HepG2 (cell line): ENCODE results near the gene CADPS2. TPM values are rescaled to one million over a fixed set of nuclear protein-coding genes. Genes with fewer than 3 reads are reported as not detected.

ENCODE experiments used
- DR1 ChIP-seq: sonication (generic); formaldehyde crosslinking; IDR thresholded peaks from 2 replicates; pipeline ENCODE4 v1.8.0; 2021; ENCODE audit warnings: mild to moderate bottlenecking, missing genetic modification reagents, inconsistent platforms
- EHMT2 ChIP-seq: fragments of 200-600 bp; sonication (generic); IDR thresholded peaks from 2 replicates; pipeline ENCODE4 v1.7.0; 2017; ENCODE audit warnings: antibody characterized with exemption, low read depth, low read length, borderline replicate concordance
- GABPA ChIP-seq, 2 experiments: IDR thresholded peaks; 2 replicates each; pipeline ENCODE4 v1.6.1; 2011 to 2016; ENCODE audit warnings: low read depth in 2 of 2, low read length in 1 of 2, missing biosample characterization in 1 of 2, missing genetic modification characterization in 1 of 2
- HOMEZ ChIP-seq: IDR thresholded peaks from 2 replicates; pipeline ENCODE4 v1.6.1; 2016; ENCODE audit warnings: low read depth
- ZNF34 ChIP-seq: sonication (generic); formaldehyde crosslinking; IDR thresholded peaks from 2 replicates; pipeline ENCODE4 v1.4.0; 2020; ENCODE audit warnings: mild to moderate bottlenecking, missing genetic modification reagents, borderline replicate concordance
- ZNF703 ChIP-seq: sonication (generic); formaldehyde crosslinking; IDR thresholded peaks from 2 replicates; pipeline ENCODE4 v1.5.1; 2020; ENCODE audit warnings: missing genetic modification reagents, mild to moderate bottlenecking, moderate library complexity, borderline replicate concordance
- polyA plus RNA-seq, 8 experiments: library from polyadenylated mRNA; depleted of rRNA in 3 of 8; stranded (reverse) in 7 of 8; unstranded in 1 of 8; fragments of >200 nt; fragmentation: Illumina TruSeq in 4 of 8; extraction: Trizol in 4 of 8; gene quantifications; 2 replicates each; pipeline versions ENCODE4 v1.2.1 to v1.2.3, GENCODE V29; 2011 to 2016; ENCODE audit warnings: low read depth in 4 of 8, missing spikeins in 1 of 8, mixed read lengths in 1 of 8; ENCODE audit not compliant: insufficient read depth in 1 of 8
- total RNA-seq, 5 experiments: library from RNA; depleted of rRNA; stranded (reverse); fragments of >200 nt; fragmentation: Illumina TruSeq; extraction: Trizol; gene quantifications; 2 replicates each; pipeline ENCODE4 v1.2.3, GENCODE V29; 2016; ENCODE audit warnings: low read depth in 1 of 5
- TF ChIP-seq, protein P1 (sequence below): sonication (generic); formaldehyde crosslinking; conservative IDR thresholded peaks from 2 replicates; pipeline ENCODE4 v1.8.0; 2022; ENCODE audit warnings: mild to moderate bottlenecking, moderate library complexity, missing genetic modification reagents
- TF ChIP-seq, protein P2 (sequence below): sonication (generic); formaldehyde crosslinking; IDR thresholded peaks from 2 replicates; pipeline ENCODE4 v1.4.0; 2020; ENCODE audit warnings: missing genetic modification reagents, borderline replicate concordance
- TF ChIP-seq, protein P3 (sequence below), 2 experiments: sonication (generic) in 1 of 2; formaldehyde crosslinking in 1 of 2; IDR thresholded peaks; 2 replicates each; pipeline versions ENCODE4 v1.5.1 to v1.6.1; 2011 to 2020; ENCODE audit warnings: borderline replicate concordance in 1 of 2, low read depth in 1 of 2, low read length in 1 of 2, mild to moderate bottlenecking in 1 of 2, missing genetic modification reagents in 1 of 2, moderate library complexity in 1 of 2

The CADPS2 gene
- total and polyA plus RNA-seq, 2 of the 13 experiments (the other 11 are each of a cell fraction or from before 2014, with no cell fraction given): 17.6 to 43.8 TPM

- TF ChIP-seq, protein P1, sequence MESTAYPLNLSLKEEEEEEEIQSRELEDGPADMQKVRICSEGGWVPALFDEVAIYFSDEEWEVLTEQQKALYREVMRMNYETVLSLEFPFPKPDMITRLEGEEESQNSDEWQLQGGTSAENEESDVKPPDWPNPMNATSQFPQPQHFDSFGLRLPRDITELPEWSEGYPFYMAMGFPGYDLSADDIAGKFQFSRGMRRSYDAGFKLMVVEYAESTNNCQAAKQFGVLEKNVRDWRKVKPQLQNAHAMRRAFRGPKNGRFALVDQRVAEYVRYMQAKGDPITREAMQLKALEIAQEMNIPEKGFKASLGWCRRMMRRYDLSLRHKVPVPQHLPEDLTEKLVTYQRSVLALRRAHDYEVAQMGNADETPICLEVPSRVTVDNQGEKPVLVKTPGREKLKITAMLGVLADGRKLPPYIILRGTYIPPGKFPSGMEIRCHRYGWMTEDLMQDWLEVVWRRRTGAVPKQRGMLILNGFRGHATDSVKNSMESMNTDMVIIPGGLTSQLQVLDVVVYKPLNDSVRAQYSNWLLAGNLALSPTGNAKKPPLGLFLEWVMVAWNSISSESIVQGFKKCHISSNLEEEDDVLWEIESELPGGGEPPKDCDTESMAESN: peak; percentile 74
- TF ChIP-seq ZNF34 (CRISPR knock-in tag): no peak
- no peak for TF ChIP-seq EHMT2
- TF ChIP-seq GABPA (IDR thresholded peaks at IDR 0.05; ENCODE audit: low read depth, low read length): no peak
- 0 out of 2 replicates have a peak, but pooled peaks have one; percentile 20 for TF ChIP-seq GABPA (CRISPR knock-in tag; IDR thresholded peaks at IDR 0.05; ENCODE audit: low read depth)
- TF ChIP-seq ZNF703 (CRISPR knock-in tag): peak; percentile 19; the same call in 1 of the 2 replicates
- no peak for TF ChIP-seq HOMEZ (CRISPR knock-in tag)
- TF ChIP-seq DR1 (CRISPR knock-in tag): no peak; the same call in 1 of the 2 replicates
- TF ChIP-seq, protein P2, sequence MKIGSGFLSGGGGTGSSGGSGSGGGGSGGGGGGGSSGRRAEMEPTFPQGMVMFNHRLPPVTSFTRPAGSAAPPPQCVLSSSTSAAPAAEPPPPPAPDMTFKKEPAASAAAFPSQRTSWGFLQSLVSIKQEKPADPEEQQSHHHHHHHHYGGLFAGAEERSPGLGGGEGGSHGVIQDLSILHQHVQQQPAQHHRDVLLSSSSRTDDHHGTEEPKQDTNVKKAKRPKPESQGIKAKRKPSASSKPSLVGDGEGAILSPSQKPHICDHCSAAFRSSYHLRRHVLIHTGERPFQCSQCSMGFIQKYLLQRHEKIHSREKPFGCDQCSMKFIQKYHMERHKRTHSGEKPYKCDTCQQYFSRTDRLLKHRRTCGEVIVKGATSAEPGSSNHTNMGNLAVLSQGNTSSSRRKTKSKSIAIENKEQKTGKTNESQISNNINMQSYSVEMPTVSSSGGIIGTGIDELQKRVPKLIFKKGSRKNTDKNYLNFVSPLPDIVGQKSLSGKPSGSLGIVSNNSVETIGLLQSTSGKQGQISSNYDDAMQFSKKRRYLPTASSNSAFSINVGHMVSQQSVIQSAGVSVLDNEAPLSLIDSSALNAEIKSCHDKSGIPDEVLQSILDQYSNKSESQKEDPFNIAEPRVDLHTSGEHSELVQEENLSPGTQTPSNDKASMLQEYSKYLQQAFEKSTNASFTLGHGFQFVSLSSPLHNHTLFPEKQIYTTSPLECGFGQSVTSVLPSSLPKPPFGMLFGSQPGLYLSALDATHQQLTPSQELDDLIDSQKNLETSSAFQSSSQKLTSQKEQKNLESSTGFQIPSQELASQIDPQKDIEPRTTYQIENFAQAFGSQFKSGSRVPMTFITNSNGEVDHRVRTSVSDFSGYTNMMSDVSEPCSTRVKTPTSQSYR (CRISPR knock-in tag): 0 out of 2 replicates have a peak, but pooled peaks have one; percentile 3
- TF ChIP-seq, protein P3, sequence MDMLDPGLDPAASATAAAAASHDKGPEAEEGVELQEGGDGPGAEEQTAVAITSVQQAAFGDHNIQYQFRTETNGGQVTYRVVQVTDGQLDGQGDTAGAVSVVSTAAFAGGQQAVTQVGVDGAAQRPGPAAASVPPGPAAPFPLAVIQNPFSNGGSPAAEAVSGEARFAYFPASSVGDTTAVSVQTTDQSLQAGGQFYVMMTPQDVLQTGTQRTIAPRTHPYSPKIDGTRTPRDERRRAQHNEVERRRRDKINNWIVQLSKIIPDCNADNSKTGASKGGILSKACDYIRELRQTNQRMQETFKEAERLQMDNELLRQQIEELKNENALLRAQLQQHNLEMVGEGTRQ (IDR thresholded peaks at IDR 0.05; ENCODE audit: low read depth, low read length): no peak
- TF ChIP-seq, protein P3 (CRISPR knock-in tag; IDR thresholded peaks at IDR 0.05; ENCODE audit: borderline replicate concordance): 0 out of 2 replicates have a peak, but pooled peaks have one; percentile 6
These were observed at the start of gene CADPS2 (continued) for GRCh38 chr7:122886357-122887081.
